Breast epithelium (tissue), 4 donors: ENCODE results near the gene PTAR1. TPM values are rescaled to one million over a fixed set of nuclear protein-coding genes. Genes with fewer than 3 reads are reported as not detected.
"Not testable (repeated sequence)": the region's sequence is repeated elsewhere in the genome, so short reads cannot be mapped to it uniquely, and the experiment has no call there.

ENCODE experiments used
- DNase-seq, 2 donors: peaks; one replicate each; pipeline ENCODE4 v3.0.0-alpha.2; 2019; ENCODE audit warnings: low spot score in 2 of 2
- H3K27ac ChIP-seq, 2 donors: fragments of 200-600 bp; sonication (generic) in 1 of 2; one replicate each; pipeline ENCODE4 v1.5.1; 2016 to 2019; ENCODE audit warnings: mild to moderate bottlenecking in 1 of 2
- H3K27me3 ChIP-seq, 2 donors: fragments of 200-600 bp; sonication (generic) in 1 of 2; one replicate each; pipeline versions ENCODE4 v1.5.1 to v1.6.0; 2017 to 2019; ENCODE audit warnings: control low read depth in 1 of 2, mild to moderate bottlenecking in 1 of 2
- H3K36me3 ChIP-seq: fragments of 200-600 bp; one replicate; pipeline ENCODE4 v1.5.1; 2019
- H3K4me1 ChIP-seq, 2 donors: fragments of 200-600 bp; sonication (generic); one replicate each; pipeline ENCODE4 v1.5.1; 2016 to 2019; ENCODE audit warnings: control low read depth in 1 of 2
- H3K4me3 ChIP-seq, 3 donors: fragments of 200-600 bp; sonication (generic); 1 replicate in 2 of 3; 2 replicates in 1 of 3; pipeline ENCODE4 v1.5.1; 2016 to 2019; ENCODE audit warnings: mild to moderate bottlenecking in 3 of 3, moderate library complexity in 2 of 3
- H3K9me3 ChIP-seq, 2 donors: fragments of 200-600 bp; sonication (generic) in 1 of 2; one replicate each; pipeline ENCODE4 v1.5.1; 2016 to 2019; ENCODE audit warnings: control low read depth in 1 of 2
- POLR2A ChIP-seq: fragments of 450-650 bp; IDR thresholded peaks from one replicate; pipeline ENCODE4 v1.6.1; 2016; ENCODE audit warnings: antibody characterized with exemption, mild to moderate bottlenecking, moderate library complexity
- POLR2AphosphoS5 ChIP-seq, 3 donors: sonication (generic); formaldehyde crosslinking; IDR thresholded peaks; one replicate each; pipeline ENCODE4 v1.6.1; 2017; ENCODE audit warnings: antibody characterized with exemption in 3 of 3
- intact Hi-C: fragments of 100-400 bp; cut with DNase I; formaldehyde crosslinking; loops from one replicate; pipeline ENCODE4 v1.15.1; 2023; ENCODE audit warnings: low total_unique reads
- total RNA-seq, 3 donors: library from RNA; depleted of rRNA; stranded (reverse); fragments of >200 nt; gene quantifications; one replicate each; pipeline ENCODE4 v1.1.0, GENCODE V29; 2016
- TF ChIP-seq, protein P1 (sequence below), 3 donors: fragments of 450-650 bp; IDR thresholded peaks; one replicate each; pipeline ENCODE4 v1.5.1; 2016 to 2017; ENCODE audit warnings: antibody characterized with exemption in 3 of 3, mild to moderate bottlenecking in 3 of 3, moderate library complexity in 3 of 3

The PTAR1 gene
- total RNA-seq, 3 donors from 2014 or later, result 80.3 to 114 (median 82.9) TPM

DNA sequence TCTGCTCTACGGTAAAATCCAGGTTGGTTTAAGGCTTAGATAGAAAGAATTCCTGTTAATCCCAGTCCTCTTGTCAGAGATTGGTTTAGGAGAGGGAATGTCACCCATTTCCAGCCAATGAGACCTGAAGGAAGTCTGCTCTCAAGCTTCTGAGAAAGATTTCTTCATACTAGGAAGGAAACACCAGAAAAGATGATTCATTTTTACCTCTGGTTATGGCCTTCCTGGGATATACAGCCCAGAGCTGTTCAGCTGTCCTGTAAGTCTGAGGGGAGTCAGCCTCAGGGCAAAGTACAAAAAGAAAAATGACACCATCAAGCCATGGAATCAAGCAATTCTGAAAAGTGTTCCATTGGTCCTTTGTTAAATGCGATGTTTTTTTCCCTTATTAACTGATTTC, 42.2 kb upstream of the PTAR1 start:
- H3K36me3 ChIP-seq, result no peaks in the 10 kb centered on the region
- TF ChIP-seq POLR2AphosphoS5 (IDR thresholded peaks at IDR 0.05) (no peak), POLR2A (no peak)
- no peaks in the 10 kb centered on the region for H3K4me1 ChIP-seq
- no peaks in the 10 kb centered on the region for H3K27me3 ChIP-seq
- no peak overlapping the region for H3K4me3 ChIP-seq
- no peak overlapping the region for H3K27ac ChIP-seq
- intact Hi-C loops, result no loop called here
- no peak for DNase-seq
- no peaks in the 10 kb centered on the region for H3K9me3 ChIP-seq

DNA sequence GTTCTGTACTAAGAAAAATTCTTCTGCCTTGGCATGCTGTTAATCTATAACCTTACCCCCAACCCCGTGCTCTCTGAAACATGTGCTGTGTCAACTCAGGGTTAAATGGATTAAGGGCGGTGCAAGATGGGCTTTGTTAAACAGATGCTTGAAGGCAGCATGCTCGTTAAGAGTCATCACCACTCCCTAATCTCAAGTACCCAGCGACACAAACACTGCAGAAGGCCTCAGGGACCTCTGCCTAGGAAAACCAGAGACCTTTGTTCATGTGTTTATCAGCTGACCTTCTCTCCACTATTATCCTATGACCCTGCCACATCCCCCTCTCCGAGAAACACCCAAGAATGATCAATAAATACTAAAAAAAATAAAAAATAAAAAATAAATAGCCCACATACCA, 40.2 kb upstream of the PTAR1 start:
- H3K36me3 ChIP-seq, H3K4me3 ChIP-seq, intact Hi-C loops, DNase-seq, H3K4me1 ChIP-seq, H3K27me3 ChIP-seq, H3K9me3 ChIP-seq, H3K27ac ChIP-seq: not testable (repeated sequence)

DNA sequence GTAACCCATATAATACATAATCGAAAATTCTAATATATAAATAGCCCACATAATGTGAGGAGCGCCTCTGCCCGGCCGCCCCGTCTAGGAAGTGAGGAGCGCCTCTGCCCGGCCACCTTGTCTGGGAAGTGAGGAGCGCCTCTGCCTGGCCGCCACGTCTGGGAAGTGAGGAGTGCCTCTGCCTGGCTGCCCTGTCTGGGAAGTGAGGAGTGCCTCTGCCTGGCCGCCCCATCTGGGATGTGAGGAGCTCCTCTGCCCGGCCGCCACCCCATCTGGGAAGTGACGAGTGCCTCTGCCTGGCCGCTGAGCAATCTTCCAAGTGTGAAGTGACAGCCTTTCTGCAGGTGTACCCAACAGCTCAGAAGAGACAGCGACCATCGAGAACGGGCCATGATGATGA, 39.7 kb upstream of the PTAR1 start:
- H3K4me1 ChIP-seq, DNase-seq, H3K9me3 ChIP-seq, H3K36me3 ChIP-seq, H3K27ac ChIP-seq, intact Hi-C loops, H3K4me3 ChIP-seq, H3K27me3 ChIP-seq: not testable (repeated sequence)

DNA sequence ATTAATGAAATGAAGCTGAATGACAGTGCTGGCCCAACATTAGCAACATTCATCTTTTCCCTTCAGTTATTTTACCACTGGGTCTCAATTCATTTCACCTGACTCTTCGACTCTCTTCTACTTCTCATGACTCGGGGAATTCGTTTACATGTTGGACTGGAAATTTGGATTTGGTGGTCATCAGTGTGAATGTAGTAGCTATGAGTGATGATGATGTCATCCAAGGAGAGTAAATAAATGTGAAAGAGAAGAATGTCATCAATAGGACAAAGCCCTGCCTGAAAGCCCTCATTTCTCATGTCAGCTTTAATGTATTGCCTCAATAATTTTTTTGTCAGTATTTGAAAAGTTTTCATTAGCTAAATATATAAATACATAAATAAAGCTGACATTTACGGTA, 38.9 kb upstream of the PTAR1 start:
- Histone ChIP-seq H3K27ac (no peak overlapping the region), H3K27me3 (no peaks in the 10 kb centered on the region), H3K4me1 (no peaks in the 10 kb centered on the region), H3K36me3 (no peaks in the 10 kb centered on the region), H3K9me3 (no peaks in the 10 kb centered on the region), H3K4me3 (no peak overlapping the region)
- DNase-seq, result no peak
- TF ChIP-seq POLR2A, result no peak
- no peak for TF ChIP-seq POLR2AphosphoS5 (IDR thresholded peaks at IDR 0.05)
- TF ChIP-seq, protein P1, sequence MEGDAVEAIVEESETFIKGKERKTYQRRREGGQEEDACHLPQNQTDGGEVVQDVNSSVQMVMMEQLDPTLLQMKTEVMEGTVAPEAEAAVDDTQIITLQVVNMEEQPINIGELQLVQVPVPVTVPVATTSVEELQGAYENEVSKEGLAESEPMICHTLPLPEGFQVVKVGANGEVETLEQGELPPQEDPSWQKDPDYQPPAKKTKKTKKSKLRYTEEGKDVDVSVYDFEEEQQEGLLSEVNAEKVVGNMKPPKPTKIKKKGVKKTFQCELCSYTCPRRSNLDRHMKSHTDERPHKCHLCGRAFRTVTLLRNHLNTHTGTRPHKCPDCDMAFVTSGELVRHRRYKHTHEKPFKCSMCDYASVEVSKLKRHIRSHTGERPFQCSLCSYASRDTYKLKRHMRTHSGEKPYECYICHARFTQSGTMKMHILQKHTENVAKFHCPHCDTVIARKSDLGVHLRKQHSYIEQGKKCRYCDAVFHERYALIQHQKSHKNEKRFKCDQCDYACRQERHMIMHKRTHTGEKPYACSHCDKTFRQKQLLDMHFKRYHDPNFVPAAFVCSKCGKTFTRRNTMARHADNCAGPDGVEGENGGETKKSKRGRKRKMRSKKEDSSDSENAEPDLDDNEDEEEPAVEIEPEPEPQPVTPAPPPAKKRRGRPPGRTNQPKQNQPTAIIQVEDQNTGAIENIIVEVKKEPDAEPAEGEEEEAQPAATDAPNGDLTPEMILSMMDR (IDR thresholded peaks at IDR 0.05), result no peak
- intact Hi-C loops, result no loop called here

DNA sequence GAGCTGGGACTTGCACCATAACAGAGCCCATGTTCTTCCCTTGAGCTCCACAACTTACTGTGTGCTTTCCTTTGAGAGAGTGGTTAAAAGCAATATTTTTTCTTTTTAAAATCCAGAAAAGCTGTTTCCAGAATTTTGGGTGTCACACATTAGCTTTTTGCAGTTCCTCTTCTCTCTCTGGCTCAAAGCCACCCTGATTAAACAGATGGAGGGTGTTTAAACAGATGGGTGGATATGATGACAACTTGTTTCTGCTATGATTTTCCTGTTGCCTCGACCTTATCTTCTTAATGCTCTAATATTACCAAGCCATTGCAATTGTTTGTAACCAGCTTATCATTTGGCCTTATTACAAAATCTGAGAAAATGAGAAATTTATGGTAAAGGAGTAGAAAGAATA, 37.9 kb upstream of the PTAR1 start:
- intact Hi-C loops, result no loop called here
- no peak for DNase-seq
- TF ChIP-seq POLR2AphosphoS5 (IDR thresholded peaks at IDR 0.05) (no peak), POLR2A (no peak)
- TF ChIP-seq, protein P1 (IDR thresholded peaks at IDR 0.05), result no peak
- no peak overlapping the region for H3K4me3 ChIP-seq
- H3K27me3 ChIP-seq, result no peaks in the 10 kb centered on the region
- H3K9me3 ChIP-seq, result no peaks in the 10 kb centered on the region
- H3K27ac ChIP-seq, result no peak overlapping the region
- H3K36me3 ChIP-seq, result no peaks in the 10 kb centered on the region
- H3K4me1 ChIP-seq, result no peaks in the 10 kb centered on the region

DNA sequence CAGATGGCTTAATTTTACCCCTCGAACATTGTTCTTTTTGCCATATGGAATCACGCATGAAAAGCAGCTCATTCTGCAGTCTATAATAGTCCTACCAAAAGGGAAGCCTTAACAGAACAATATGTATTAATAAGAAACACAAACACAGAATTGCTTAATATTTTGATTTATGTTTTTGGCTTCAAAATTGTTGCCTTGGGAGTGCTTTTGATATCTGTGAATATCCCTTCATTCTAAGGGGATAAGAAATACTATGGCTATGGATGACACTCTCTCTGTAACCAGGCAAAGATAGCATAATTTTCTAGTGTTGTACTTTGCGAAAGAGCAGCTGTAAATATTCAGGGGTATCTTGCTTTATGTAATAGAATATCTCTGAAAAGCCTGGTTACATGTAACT, 34.5 kb upstream of the PTAR1 start:
- Histone ChIP-seq H3K27ac (no peak overlapping the region), H3K9me3 (no peaks in the 10 kb centered on the region), H3K4me1 (no peaks in the 10 kb centered on the region), H3K27me3 (no peaks in the 10 kb centered on the region), H3K36me3 (no peaks in the 10 kb centered on the region), H3K4me3 (no peak overlapping the region)
- TF ChIP-seq, protein P1 (IDR thresholded peaks at IDR 0.05), result no peak
- TF ChIP-seq POLR2A, result no peak
- TF ChIP-seq POLR2AphosphoS5 (IDR thresholded peaks at IDR 0.05), result no peak
- intact Hi-C loops, result no loop called here
- DNase-seq, result no peak

DNA sequence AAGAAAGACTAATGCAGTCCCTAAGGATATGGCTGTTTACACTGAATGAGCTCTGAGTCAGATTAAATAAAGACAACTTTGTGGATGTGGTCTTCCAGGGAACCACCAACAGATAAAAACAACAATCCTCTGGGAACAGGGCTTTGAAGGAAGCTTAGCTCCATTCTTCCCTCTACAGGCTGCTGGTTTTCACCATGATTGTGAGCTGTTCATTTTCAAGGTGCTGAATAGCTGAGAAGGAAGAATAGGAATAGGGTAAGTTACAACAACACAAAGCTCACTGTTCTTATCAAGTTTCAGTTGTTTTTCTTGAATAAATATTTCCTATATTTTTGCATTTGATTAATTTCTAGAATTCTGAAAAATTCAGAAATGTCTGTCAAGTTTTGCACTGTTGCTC, 25.9 kb upstream of the PTAR1 start:
- DNase-seq, result no peak
- Histone ChIP-seq H3K4me3 (no peak overlapping the region), H3K27ac (no peak overlapping the region), H3K27me3 (no peaks in the 10 kb centered on the region), H3K36me3 (no peaks in the 10 kb centered on the region), H3K4me1 (no peaks in the 10 kb centered on the region), H3K9me3 (no peaks in the 10 kb centered on the region)
- intact Hi-C loops, result no loop called here
- TF ChIP-seq POLR2AphosphoS5 (IDR thresholded peaks at IDR 0.05) (no peak), POLR2A (no peak)
- TF ChIP-seq, protein P1 (IDR thresholded peaks at IDR 0.05), result no peak
